Progenitor cell of endocrine pancreas (in vitro differentiated cells): ENCODE results near the gene PGS1. TPM values are rescaled to one million over a fixed set of nuclear protein-coding genes. Genes with fewer than 3 reads are reported as not detected.
"Not testable (repeated sequence)": the region's sequence is repeated elsewhere in the genome, so short reads cannot be mapped to it uniquely, and the experiment has no call there.

ENCODE experiments used
- DNase-seq: peaks from one replicate; pipeline ENCODE4 v3.0.0; 2021; ENCODE audit warnings: low spot score; ENCODE audit not compliant: unreplicated experiment
- H3K27ac Mint-ChIP-seq: 2 replicates; pipeline ENCODE4 v1.8.0; 2021; ENCODE audit warnings: mild to moderate bottlenecking, moderate library complexity, mixed read lengths
- H3K27me3 Mint-ChIP-seq: 2 replicates; pipeline ENCODE4 v1.8.0; 2021; ENCODE audit warnings: mixed read lengths
- H3K36me3 Mint-ChIP-seq: 2 replicates; pipeline ENCODE4 v1.8.0; 2022; ENCODE audit warnings: mixed read lengths; ENCODE audit not compliant: insufficient read depth
- H3K4me1 Mint-ChIP-seq: 2 replicates; pipeline ENCODE4 v1.8.0; 2021; ENCODE audit warnings: low read depth, mixed read lengths
- H3K4me3 Mint-ChIP-seq: 2 replicates; pipeline ENCODE4 v1.8.0; 2021; ENCODE audit warnings: low read depth, mild to moderate bottlenecking, moderate library complexity, mixed read lengths
- H3K9me3 Mint-ChIP-seq: 2 replicates; pipeline ENCODE4 v1.8.0; 2021; ENCODE audit warnings: low read depth, mixed read lengths
- CTCF ChIP-seq: fragments of 200-600 bp; sonication (generic); IDR thresholded peaks from one replicate; pipeline ENCODE4 v1.5.0; 2021; ENCODE audit warnings: antibody characterized with exemption, mild to moderate bottlenecking; ENCODE audit not compliant: unreplicated experiment
- total RNA-seq: library from RNA; stranded (reverse); gene quantifications from 2 replicates; pipeline ENCODE4 v1.2.1, GENCODE V29; 2021

Gene PGS1
- total RNA-seq, 1 donor from 2014 or later, result 66.1 TPM

DNA sequence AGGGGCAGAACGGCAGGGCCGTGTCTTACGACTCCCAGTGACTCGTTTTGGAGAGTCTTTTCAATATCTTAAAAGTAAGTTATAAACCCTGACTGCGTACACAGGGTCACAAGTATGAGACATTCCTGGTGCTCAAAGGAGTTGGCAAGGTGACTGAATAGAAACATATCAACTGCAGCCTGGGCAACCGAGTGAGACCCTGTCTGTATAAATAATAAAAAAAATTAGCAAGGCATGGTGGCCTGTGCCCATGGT lies 83.3 kb downstream of the PGS1 start:
- no peak for DNase-seq

DNA sequence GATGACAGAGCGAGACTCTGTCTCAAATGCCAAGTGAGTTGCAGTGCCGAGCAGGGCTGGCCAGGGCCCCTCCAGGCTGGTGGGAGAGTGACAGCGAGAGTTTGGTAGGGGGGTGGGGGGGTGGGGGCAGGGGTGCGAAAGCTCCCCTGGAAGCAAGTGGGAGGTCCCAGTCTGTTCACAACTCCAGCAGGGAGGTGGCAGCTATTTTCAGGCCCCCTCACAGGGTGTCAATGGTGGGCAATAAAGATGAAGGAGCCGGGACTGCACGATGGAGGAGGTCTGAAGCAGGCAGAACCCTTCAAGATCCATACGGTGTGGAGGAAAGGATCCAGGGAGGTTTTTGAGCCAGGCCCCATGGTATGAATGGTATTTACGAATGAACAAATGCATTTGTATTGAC lies 83.7 kb downstream of the PGS1 start:
- no peak for DNase-seq
- TF ChIP-seq CTCF, result no peak
- no peaks in the 10 kb centered on the region for H3K4me1 Mint-ChIP-seq
- H3K27ac Mint-ChIP-seq, result no peak overlapping the region
- no peaks in the 10 kb centered on the region for H3K9me3 Mint-ChIP-seq
- no peak overlapping the region for H3K4me3 Mint-ChIP-seq
- no peaks in the 10 kb centered on the region for H3K27me3 Mint-ChIP-seq
- H3K36me3 Mint-ChIP-seq, result no peaks in the 10 kb centered on the region

More for the DNA sequence above, 83.3 kb downstream of the PGS1 start:
- no peak overlapping the region for H3K4me3 Mint-ChIP-seq
- H3K4me1 Mint-ChIP-seq, result no peaks in the 10 kb centered on the region
- no peaks in the 10 kb centered on the region for H3K36me3 Mint-ChIP-seq
- no peak overlapping the region for H3K27ac Mint-ChIP-seq
- TF ChIP-seq CTCF, result no peak
- H3K9me3 Mint-ChIP-seq, result no peaks in the 10 kb centered on the region
- H3K27me3 Mint-ChIP-seq, result no peaks in the 10 kb centered on the region

GRCh38 chr17:78466109-78466785 lies 87.8 kb downstream of the PGS1 start:
- H3K4me3 Mint-ChIP-seq, H3K27ac Mint-ChIP-seq, H3K9me3 Mint-ChIP-seq, H3K27me3 Mint-ChIP-seq, H3K36me3 Mint-ChIP-seq, H3K4me1 Mint-ChIP-seq, DNase-seq: not testable (repeated sequence)

GRCh38 chr17:78466786-78467715 lies 88.6 kb downstream of the PGS1 start:
- H3K27me3 Mint-ChIP-seq, result no peaks in the 10 kb centered on the region
- no peak for TF ChIP-seq CTCF
- no peaks in the 10 kb centered on the region for H3K9me3 Mint-ChIP-seq

GRCh38 chr17:78468366-78468765 lies 89.9 kb downstream of the PGS1 start:
- Mint-ChIP-seq H3K27ac (no peak overlapping the region), H3K9me3 (no peaks in the 10 kb centered on the region)

More at GRCh38 chr17:78466786-78467715, 88.6 kb downstream of the PGS1 start:
- no peak overlapping the region for H3K27ac Mint-ChIP-seq
- no peak for DNase-seq
- no peaks in the 10 kb centered on the region for H3K4me1 Mint-ChIP-seq
- no peak overlapping the region for H3K4me3 Mint-ChIP-seq
- H3K36me3 Mint-ChIP-seq, result no peaks in the 10 kb centered on the region

More at GRCh38 chr17:78468366-78468765, 89.9 kb downstream of the PGS1 start:
- no peak for DNase-seq
- Mint-ChIP-seq H3K4me1 (peaks cover 5% of the 10 kb centered on the region), H3K4me3 (no peak overlapping the region), H3K27me3 (no peaks in the 10 kb centered on the region), H3K36me3 (no peaks in the 10 kb centered on the region)
- TF ChIP-seq CTCF, result no peak
